ENCODE measurements around the gene CADM4. TPM values are rescaled to one million over a fixed set of nuclear protein-coding genes. Genes with fewer than 3 reads are reported as not detected.

CADM4 gene
- total and polyA plus RNA-seq, 2 of the 8 experiments (the other 6 are each of a cell fraction or from before 2014, with no cell fraction given) = 13.5 to 25.0 TPM

- H4K20me1 ChIP-seq (replicated peaks in 1 of 2; ENCODE audit: control insufficient read depth in 1 of 2, insufficient read depth in 2 of 2, low read length in 2 of 2) = peaks cover 0 to 9% of the 10 kb centered on the region in 2 experiments
- peaks cover 0 to 4% (median 1%) of the 10 kb centered on the region in 4 experiments; a peak in 2 of 8 replicates for H3K36me3 ChIP-seq (ENCODE audit: control insufficient read depth in 2 of 4, insufficient read depth in 4 of 4, low read length in 3 of 4)
- ChIA-PET POLR2A (ENCODE audit: partially characterized antibody) (interaction anchor here (0.6 to 1.3 kb wide), 3 partner anchors 11 to 40 kb away, joined by 3 read pairs; no protein-coding TSS in a partner anchor), CTCF (ENCODE audit: partially characterized antibody) (interaction anchor here (0.5 to 1.7 kb wide), 4 partner anchors 16 to 119 kb away, joined by 3 to 4 read pairs (median 3); no protein-coding TSS in a partner anchor)
- H3K23me2 ChIP-seq (ENCODE audit: low read depth, low read length) = no peaks in the 10 kb centered on the region; the same call in 1 of the 2 replicates
- H2BK15ac ChIP-seq (ENCODE audit: low read length) = no peak overlapping the region
- no peak overlapping the region for H2BK5ac ChIP-seq (ENCODE audit: low read depth, low read length)
- H3K27ac ChIP-seq (ENCODE audit: low read depth, low read length) = no peak overlapping the region
- FAIRE-seq (no peak), DNase-seq (ENCODE audit: low read depth in 1 of 2, low spot score in 2 of 2) (no peak)
- no peak overlapping the region for H4K8ac ChIP-seq (ENCODE audit: extremely low read depth, insufficient read depth, low read length)
- no peak overlapping the region for H4K5ac ChIP-seq (ENCODE audit: insufficient read length, low read depth, low read length)
- no peak overlapping the region for H3K18ac ChIP-seq (ENCODE audit: extremely low read depth, low read length)
- H3K4ac ChIP-seq (replicated peaks; ENCODE audit: insufficient read length, low read depth, low read length) = no peak overlapping the region
- H3K56ac ChIP-seq (replicated peaks; ENCODE audit: insufficient read length, low read depth, low read length) = no peak overlapping the region
- no peak overlapping the region for H2AK5ac ChIP-seq (ENCODE audit: low read depth, low read length)
- H3K9me3 ChIP-seq (ENCODE audit: insufficient read depth in 2 of 2, low read depth in 1 of 2, low read length in 1 of 2) = no peaks in the 10 kb centered on the region; a peak in 1 of 4 replicates
- no peak overlapping the region for H2BK20ac ChIP-seq (ENCODE audit: low read length)
- H3K9ac ChIP-seq (replicated peaks in 1 of 4; ENCODE audit: extremely low read depth in 1 of 4, low read depth in 3 of 4, low read length in 3 of 4) = no peak overlapping the region
- no peak overlapping the region for H4K91ac ChIP-seq (replicated peaks; ENCODE audit: insufficient read length, low read length)
- H2BK120ac ChIP-seq (replicated peaks; ENCODE audit: low read depth, low read length) = no peak overlapping the region
- no peaks in the 10 kb centered on the region for H3K79me2 ChIP-seq (ENCODE audit: control insufficient read depth in 1 of 2, insufficient read depth in 2 of 2, low read length in 2 of 2)
- H3K4me2 ChIP-seq (ENCODE audit: insufficient read depth in 1 of 2, low read depth in 2 of 2, low read length in 2 of 2) = no peak overlapping the region
- H3K27me3 ChIP-seq (replicated peaks in 1 of 4; ENCODE audit: control insufficient read depth in 3 of 4, extremely low read depth in 1 of 4, insufficient read depth in 3 of 4, low read length in 3 of 4) = no peaks in the 10 kb centered on the region
- H3K23ac ChIP-seq (ENCODE audit: insufficient read length) = no peak overlapping the region
- H2AFZ ChIP-seq (ENCODE audit: low read length) = no peak overlapping the region
- H3K4me1 ChIP-seq (replicated peaks in 1 of 4; ENCODE audit: control insufficient read depth in 3 of 4, insufficient read depth in 4 of 4, low read length in 3 of 4) = no peaks in the 10 kb centered on the region
- H3K79me1 ChIP-seq (ENCODE audit: low read depth, low read length) = peaks cover 5% of the 10 kb centered on the region; the same call in 1 of the 2 replicates
- 83% methylated on average over 7 of the region's 7 CpGs; no CpG with 5 or more reads in 1 of the 2 experiments for WGBS, 2 experiments (ENCODE audit: extremely low coverage in 1 of 2, insufficient coverage in 1 of 2, insufficient read length in 1 of 2, insufficient replicate concordance in 2 of 2, low coverage in 1 of 2, low lambda C conversion rate in 2 of 2, missing lambda C conversion rate in 1 of 2)
- no peak overlapping the region for H3K14ac ChIP-seq (ENCODE audit: insufficient read length)
- no peak overlapping the region for H3K4me3 ChIP-seq (ENCODE audit: extremely low read depth in 1 of 4, insufficient read depth in 2 of 4, low read depth in 3 of 4, low read length in 4 of 4)
- H2BK12ac ChIP-seq (ENCODE audit: low read depth, low read length) = no peak overlapping the region
- TF ChIP-seq RAD21 (IDR thresholded peaks at IDR 0.05 in 1 of 2, conservative IDR thresholded peaks at IDR 0.05 in 1 of 2; ENCODE audit: low read depth in 2 of 2, low read length in 2 of 2) = no peak
Measured at GRCh38 chr19:43609872-43610271, 29.8 kb downstream of the CADM4 start.
